Measurements from ENCODE around the gene NHS.

Gene NHS

GRCh38 chrX:17773221-17773876 is 398.3 kb downstream of the NHS start:
- no peak for DNase-seq (ENCODE audit: low spot score)

GRCh38 chrX:17774053-17774452 is 399.1 kb downstream of the NHS start:
- no peak for DNase-seq (ENCODE audit: low spot score)

GRCh38 chrX:17778997-17779396 is 404.0 kb downstream of the NHS start:
- no peak for DNase-seq (ENCODE audit: low spot score)

DNA sequence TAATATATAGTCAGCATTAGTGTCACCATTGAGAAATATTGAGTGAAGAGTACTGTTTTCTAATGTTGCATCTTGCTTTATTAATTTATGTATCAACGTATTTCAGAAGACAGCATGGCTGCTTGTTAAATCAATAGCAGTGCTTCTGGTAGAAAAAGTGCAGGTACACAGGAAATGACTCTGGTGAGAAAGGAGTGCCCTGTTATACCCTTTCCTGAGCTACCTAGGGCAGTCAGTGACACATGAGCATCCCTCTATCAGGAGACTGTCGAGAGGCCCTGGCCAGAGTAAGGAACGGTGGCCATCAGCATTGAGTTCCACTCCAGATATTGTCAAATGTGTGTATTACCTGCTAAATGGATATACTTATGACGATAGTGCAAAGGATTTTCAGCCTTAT is 404.4 kb downstream of the NHS start:
- no peak for DNase-seq (ENCODE audit: low spot score)

Small RNA genes within 50 kb of the gene (small RNA-seq; reads per million reads assigned to genes)
- gene MIR4768 (0 to 0.05 reads per million in 2 experiments), gene RF01210 (0 to 0.08 reads per million in 2 experiments)

All from SK-N-DZ (cell line).